Prostate gland (tissue), 2 donors: Measurements from ENCODE around the gene RNF141. TPM values are rescaled to one million over a fixed set of nuclear protein-coding genes. Genes with fewer than 3 reads are reported as not detected.

Source experiments
- DNase-seq: peaks from one replicate; pipeline ENCODE4 v3.0.0-alpha.2; 2019; ENCODE audit warnings: low spot score
- H3K27ac ChIP-seq, 2 donors: fragments of 200-600 bp; sonication (generic); 2 replicates each; pipeline ENCODE4 v1.5.1; 2017 to 2019
- H3K27me3 ChIP-seq: fragments of 200-600 bp; sonication (generic); replicated peaks from 2 replicates; pipeline ENCODE4 v1.5.1; 2019; ENCODE audit not compliant: insufficient read depth
- H3K36me3 ChIP-seq, 2 donors: fragments of 200-600 bp; sonication (generic); 1 replicate in 1 of 2; 2 replicates in 1 of 2; pipeline versions ENCODE4 v1.5.1 to v1.8.1; 2017 to 2019
- H3K4me1 ChIP-seq: fragments of 200-600 bp; sonication (generic); replicated peaks from 2 replicates; pipeline ENCODE4 v1.5.1; 2019
- H3K4me3 ChIP-seq, 2 donors: fragments of 200-600 bp; sonication (generic); 2 replicates each; pipeline ENCODE4 v1.5.1; 2017 to 2019
- H3K9me3 ChIP-seq: fragments of 200-600 bp; sonication (generic); 2 replicates; pipeline ENCODE4 v1.5.1; 2017
- CTCF ChIP-seq, 4 experiments: fragments of 200-600 bp in 2 of 4; fragments of 450-650 bp in 2 of 4; sonication (generic) in 2 of 4; IDR thresholded peaks; 1 replicate in 3 of 4; 2 replicates in 1 of 4; pipeline ENCODE4 v1.5.1; 2016 to 2019; ENCODE audit warnings: antibody characterized with exemption in 4 of 4, mild to moderate bottlenecking in 2 of 4, moderate library complexity in 2 of 4
- POLR2A ChIP-seq: fragments of 450-650 bp; IDR thresholded peaks from one replicate; pipeline ENCODE4 v1.6.1; 2016; ENCODE audit warnings: antibody characterized with exemption, mild to moderate bottlenecking
- POLR2AphosphoS5 ChIP-seq: sonication (generic); formaldehyde crosslinking; IDR thresholded peaks from one replicate; pipeline ENCODE4 v1.6.1; 2017; ENCODE audit warnings: antibody characterized with exemption
- WGBS: methylation state at CpG from one replicate; pipeline ENCODE4 v1.1.5; 2018; 5-methylcytosine and 5-hydroxymethylcytosine counted together
- intact Hi-C: fragments of 100-400 bp; cut with DNase I; formaldehyde crosslinking; loops from one replicate; pipeline ENCODE4 v1.14.2; 2022
- total RNA-seq, 2 donors: library from RNA; depleted of rRNA; stranded (reverse); fragments of >200 nt; gene quantifications; one replicate each; pipeline ENCODE4 v1.1.0, GENCODE V29; 2016

Gene RNF141
- total RNA-seq, 2 donors from 2014 or later: 52.9 to 66.2 TPM

DNA sequence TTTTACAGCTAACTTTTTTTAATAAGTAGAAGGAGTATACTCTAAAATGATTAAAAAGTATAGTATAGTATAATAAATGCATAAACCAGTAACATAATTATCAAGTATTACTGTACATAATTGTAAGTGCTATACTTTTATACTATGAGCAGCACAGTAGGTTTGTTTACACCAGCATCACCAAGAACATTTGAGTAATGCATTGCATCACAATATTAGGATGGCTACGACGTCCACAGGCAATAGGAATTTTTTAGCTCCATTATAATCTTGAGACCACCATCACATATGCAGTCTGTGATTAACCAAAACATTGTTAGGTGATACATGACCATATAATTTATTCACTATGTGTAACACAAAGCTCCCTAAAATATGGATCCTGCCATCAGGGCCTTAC, 20.4 kb downstream of the RNF141 start:
- H3K27me3 ChIP-seq: no peaks in the 10 kb centered on the region
- no peaks in the 10 kb centered on the region for H3K9me3 ChIP-seq
- peaks cover 8% of the 10 kb centered on the region for H3K4me1 ChIP-seq
- WGBS: 97% methylated on average over 2 of the region's 2 CpGs
- H3K27ac ChIP-seq: no peak overlapping the region
- no peak overlapping the region for H3K4me3 ChIP-seq
- intact Hi-C loops: no loop called here
- DNase-seq: no peak
- H3K36me3 ChIP-seq: no peaks in the 10 kb centered on the region
- TF ChIP-seq POLR2AphosphoS5 (no peak), CTCF (IDR thresholded peaks at IDR 0.05) (no peak), POLR2A (no peak)

GRCh38 chr11:10519630-10520029, 21.4 kb downstream of the RNF141 start:
- WGBS: 95% methylated on average over 2 of the region's 2 CpGs
- DNase-seq: no peak
- intact Hi-C loops: no loop called here
- Histone ChIP-seq H3K27ac (no peak overlapping the region), H3K4me3 (no peak overlapping the region), H3K9me3 (no peaks in the 10 kb centered on the region), H3K27me3 (no peaks in the 10 kb centered on the region), H3K36me3 (no peaks in the 10 kb centered on the region), H3K4me1 (peaks cover 8% of the 10 kb centered on the region)
- no peak for TF ChIP-seq CTCF (IDR thresholded peaks at IDR 0.05)
- TF ChIP-seq POLR2AphosphoS5: no peak
- no peak for TF ChIP-seq POLR2A

DNA sequence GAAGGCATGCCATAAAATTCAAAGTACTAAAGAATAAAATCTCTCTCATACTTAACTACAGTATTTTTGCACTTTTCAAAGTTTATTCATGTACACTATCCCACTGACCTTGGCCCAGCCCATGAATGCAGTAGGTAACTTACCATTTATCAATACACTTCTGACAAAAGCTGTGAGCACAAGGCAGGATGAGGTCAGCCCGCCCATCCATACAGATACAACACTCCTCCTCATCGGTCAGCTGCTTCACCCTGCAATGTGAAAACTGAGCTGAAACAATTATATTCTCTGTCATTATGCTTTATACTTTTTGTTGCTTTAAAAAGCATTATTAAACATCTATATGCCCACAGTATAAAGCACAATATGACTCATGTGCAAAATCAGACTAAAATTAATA, 22.1 kb downstream of the RNF141 start:
- no peak overlapping the region for H3K4me3 ChIP-seq
- intact Hi-C loops: no loop called here
- TF ChIP-seq POLR2AphosphoS5 (no peak), POLR2A (no peak), CTCF (IDR thresholded peaks at IDR 0.05) (no peak)
- no peaks in the 10 kb centered on the region for H3K9me3 ChIP-seq
- H3K27me3 ChIP-seq: no peaks in the 10 kb centered on the region
- no peak for DNase-seq
- 92% methylated on average over 2 of the region's 2 CpGs for WGBS
- no peak overlapping the region for H3K27ac ChIP-seq
- no peaks in the 10 kb centered on the region for H3K36me3 ChIP-seq
- peaks cover 8% of the 10 kb centered on the region for H3K4me1 ChIP-seq

- Histone ChIP-seq H3K27ac (no peak overlapping the region), H3K36me3 (no peaks in the 10 kb centered on the region), H3K9me3 (no peaks in the 10 kb centered on the region), H3K4me1 (peaks cover 4% of the 10 kb centered on the region), H3K4me3 (no peak overlapping the region), H3K27me3 (no peaks in the 10 kb centered on the region)
- no peak for TF ChIP-seq POLR2A
- no peak for TF ChIP-seq POLR2AphosphoS5
- no peak for TF ChIP-seq CTCF (IDR thresholded peaks at IDR 0.05)
- intact Hi-C loops: no loop called here
- no peak for DNase-seq
These were observed 22.9 kb downstream of the RNF141 start for GRCh38 chr11:10518123-10518522.

GRCh38 chr11:10515418-10515817, 25.6 kb downstream of the RNF141 start:
- DNase-seq: no peak
- 95% methylated on average over 3 of the region's 3 CpGs for WGBS
- intact Hi-C loops: no loop called here
- H3K4me1 ChIP-seq: no peaks in the 10 kb centered on the region
- no peak overlapping the region for H3K27ac ChIP-seq
- H3K36me3 ChIP-seq: no peaks in the 10 kb centered on the region
- no peaks in the 10 kb centered on the region for H3K27me3 ChIP-seq
- H3K4me3 ChIP-seq: no peak overlapping the region
- TF ChIP-seq POLR2AphosphoS5 (no peak), POLR2A (no peak), CTCF (IDR thresholded peaks at IDR 0.05) (no peak)
- H3K9me3 ChIP-seq: no peaks in the 10 kb centered on the region
